Stimulated activated CD4-positive, alpha-beta T cell treated with anti-CD3 and anti-CD28 coated beads, TNF-alpha, amount 100 ng/mL, for 48 hours (primary cell): ENCODE results near the gene PGC.

ENCODE experiments used
- DNase-seq, 3 donors: peaks; one replicate each; pipeline ENCODE4 v3.0.0-alpha.2; 2020; ENCODE audit warnings: low read depth in 3 of 3

Gene PGC

GRCh38 chr6:41730531-41731436, 16.4 kb downstream of the PGC start:
- DNase-seq, result no peak

GRCh38 chr6:41729624-41730023, 17.6 kb downstream of the PGC start:
- no peak for DNase-seq

- DNase-seq, result no peak
Observed at GRCh38 chr6:41728954-41729353, 18.2 kb downstream of the PGC start.

- no peak for DNase-seq
Observed at GRCh38 chr6:41728073-41728936, 18.9 kb downstream of the PGC start.

GRCh38 chr6:41727705-41728072, 19.5 kb downstream of the PGC start:
- DNase-seq, result no peak

- no peak for DNase-seq
Observed at GRCh38 chr6:41726876-41727275, 20.3 kb downstream of the PGC start.

- DNase-seq, result no peak
Observed at GRCh38 chr6:41724586-41725501, 22.4 kb downstream of the PGC start.

GRCh38 chr6:41724228-41724580, 23.0 kb downstream of the PGC start:
- DNase-seq, result no peak

GRCh38 chr6:41723530-41724227, 23.5 kb downstream of the PGC start:
- no peak for DNase-seq

- DNase-seq, result no peak
Observed at GRCh38 chr6:41722969-41723529, 24.1 kb downstream of the PGC start.

GRCh38 chr6:41721414-41721813, 25.8 kb downstream of the PGC start:
- no peak for DNase-seq

GRCh38 chr6:41720783-41721182, 26.4 kb downstream of the PGC start:
- DNase-seq, result no peak

GRCh38 chr6:41720262-41720620, 27.0 kb downstream of the PGC start:
- no peak for DNase-seq

GRCh38 chr6:41719436-41720261, 27.5 kb downstream of the PGC start:
- no peak for DNase-seq

- DNase-seq, result no peak
Observed at GRCh38 chr6:41718828-41719227, 28.4 kb downstream of the PGC start.

GRCh38 chr6:41717392-41717736, 29.8 kb downstream of the PGC start:
- DNase-seq, result no peak

- DNase-seq, result no peak
Observed at GRCh38 chr6:41716516-41717391, 30.4 kb downstream of the PGC start.

GRCh38 chr6:41715795-41716515, 31.2 kb downstream of the PGC start:
- DNase-seq, result no peak
